Natural killer cell treated with Interleukin-12 subunit alpha and Interleukin-12 subunit beta and Interleukin-15 and Interleukin-18, amount 100 ng/mL, for 72 hours (primary cell): Measurements from ENCODE around the gene SLC22A15. TPM values are rescaled to one million over a fixed set of nuclear protein-coding genes. Genes with fewer than 3 reads are reported as not detected.
"Not testable (repeated sequence)": the region's sequence is repeated elsewhere in the genome, so short reads cannot be mapped to it uniquely, and the experiment has no call there.

Experiments used
- ATAC-seq, 2 donors: fragments of 150-1000 bp; cut with Tn5 transposase in 1 of 2; sonication (Bioruptor Pico), chemical (Tn5 transposase) in 1 of 2; 2 replicates each; pipeline ENCODE4 v1.10.0; 2021
- DNase-seq: peaks from one replicate; pipeline ENCODE4 v3.0.0; 2022; ENCODE audit warnings: low spot score
- H3K27ac Mint-ChIP-seq, 2 donors: 1 replicate in 1 of 2; 2 replicates in 1 of 2; pipeline ENCODE4 v1.8.0; 2022; ENCODE audit warnings: mixed read lengths in 2 of 2, mild to moderate bottlenecking in 1 of 2, moderate library complexity in 1 of 2
- H3K27me3 Mint-ChIP-seq, 2 donors: 1 replicate in 1 of 2; 2 replicates in 1 of 2; pipeline ENCODE4 v1.8.0; 2022; ENCODE audit warnings: mixed read lengths in 2 of 2
- H3K36me3 Mint-ChIP-seq: one replicate; pipeline ENCODE4 v1.8.0; 2022; ENCODE audit warnings: mixed read lengths
- H3K4me1 Mint-ChIP-seq, 2 donors: 1 replicate in 1 of 2; 2 replicates in 1 of 2; pipeline ENCODE4 v1.8.0; 2022; ENCODE audit warnings: low read depth in 2 of 2, mixed read lengths in 2 of 2, mild to moderate bottlenecking in 1 of 2
- H3K4me3 Mint-ChIP-seq: one replicate; pipeline ENCODE4 v1.8.0; 2022; ENCODE audit warnings: mixed read lengths
- H3K9me3 Mint-ChIP-seq: 2 replicates; pipeline ENCODE4 v1.8.0; 2022; ENCODE audit warnings: mixed read lengths
- total RNA-seq, 2 donors: library from RNA; stranded (reverse); gene quantifications; one replicate each; pipeline ENCODE4 v1.2.3, GENCODE V29; 2022

SLC22A15 gene
- total RNA-seq, 2 donors from 2014 or later: 5.0 to 5.6 TPM

DNA sequence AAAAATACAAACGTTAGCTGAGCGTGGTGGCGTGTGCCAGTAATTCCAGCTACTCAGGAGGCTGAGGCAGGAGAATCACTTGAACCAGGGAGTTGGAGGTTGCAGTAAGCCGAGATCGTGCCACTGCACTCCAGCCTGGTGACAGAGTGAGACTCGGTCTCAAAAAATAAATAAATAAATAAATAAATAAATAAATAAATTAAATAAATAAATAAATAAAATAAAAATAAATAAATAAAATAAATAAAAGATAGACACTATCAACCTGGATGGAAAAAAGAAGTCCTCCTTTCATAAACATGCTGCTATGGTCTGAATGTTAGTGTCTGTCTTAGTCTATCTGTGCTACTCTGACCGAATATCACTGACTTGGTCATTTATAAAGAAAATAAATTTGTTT lies 4.5 kb upstream of the SLC22A15 start:
- H3K9me3 Mint-ChIP-seq, H3K4me1 Mint-ChIP-seq, ATAC-seq, H3K27ac Mint-ChIP-seq, H3K4me3 Mint-ChIP-seq, H3K36me3 Mint-ChIP-seq, DNase-seq: not testable (repeated sequence)
- peaks cover 17 to 28% of the 10 kb centered on the region in 2 donors for H3K27me3 Mint-ChIP-seq

GRCh38 chr1:115973154-115973553 lies 3.2 kb upstream of the SLC22A15 start:
- ATAC-seq: no peak
- no peaks in the 10 kb centered on the region for H3K9me3 Mint-ChIP-seq
- DNase-seq: no peak
- peaks cover 11 to 16% of the 10 kb centered on the region in 2 donors for H3K4me1 Mint-ChIP-seq
- H3K36me3 Mint-ChIP-seq: no peaks in the 10 kb centered on the region
- no peak overlapping the region for H3K27ac Mint-ChIP-seq
- no peak overlapping the region for H3K4me3 Mint-ChIP-seq
- H3K27me3 Mint-ChIP-seq: peaks cover 10 to 26% of the 10 kb centered on the region in 2 donors

DNA sequence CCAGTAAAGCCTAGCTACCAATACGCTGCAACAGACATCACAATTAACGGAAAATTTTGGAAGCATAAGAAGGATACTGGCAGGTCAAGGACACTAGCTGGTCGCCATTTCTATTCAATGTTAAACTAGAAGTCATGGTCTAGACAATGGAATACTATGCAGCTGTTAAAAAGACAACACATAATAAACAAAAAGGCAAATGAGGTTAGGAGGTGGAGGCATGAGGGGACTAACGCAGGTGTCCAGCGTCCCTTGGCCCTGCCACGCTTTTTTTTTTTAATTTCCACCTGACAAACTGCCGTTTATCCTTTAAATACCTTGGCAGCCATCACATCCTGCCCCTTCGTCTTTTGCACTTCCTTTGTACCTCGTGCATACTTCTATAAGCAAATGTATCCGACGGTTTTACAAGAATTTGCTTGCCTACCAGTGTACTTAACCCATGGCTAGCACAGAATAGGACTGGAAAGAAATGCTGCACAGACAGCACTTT lies 698 bp upstream of the SLC22A15 start:
- ATAC-seq: no peak

DNA sequence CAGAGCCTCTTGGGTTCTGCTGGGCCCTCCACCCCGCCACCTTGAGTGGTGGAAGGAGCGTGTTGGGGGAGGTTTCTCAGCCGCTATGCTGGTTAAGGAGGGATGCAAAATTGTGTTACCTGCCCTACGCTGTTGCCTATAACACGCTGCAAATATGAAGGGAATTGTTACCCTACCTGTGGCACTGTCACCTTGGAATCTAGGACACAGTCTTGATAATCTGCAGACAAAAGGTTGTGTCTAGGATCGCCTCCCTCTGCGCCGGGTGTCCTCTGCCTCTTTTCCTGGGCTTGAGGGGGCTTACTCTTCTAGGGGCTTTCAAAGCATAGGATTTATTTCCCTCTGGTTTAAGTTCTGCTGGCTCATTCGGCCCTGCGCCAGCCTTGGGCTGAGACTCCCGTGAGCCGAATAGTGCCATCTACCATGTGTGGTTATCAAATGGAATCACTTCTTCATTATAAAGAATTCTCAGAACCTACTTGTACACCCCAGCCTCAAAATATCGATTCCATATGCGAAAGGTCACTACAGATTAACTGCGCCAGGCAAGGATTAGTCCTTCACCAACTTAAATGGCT lies 697 bp downstream of the SLC22A15 start:
- no peak for ATAC-seq
- H3K4me1 Mint-ChIP-seq: peaks cover 11 to 18% of the 10 kb centered on the region in 2 donors
- no peaks in the 10 kb centered on the region for H3K36me3 Mint-ChIP-seq
- H3K9me3 Mint-ChIP-seq: no peaks in the 10 kb centered on the region
- no peak for DNase-seq
- H3K4me3 Mint-ChIP-seq: peak overlapping the region; percentile 91
- no peaks in the 10 kb centered on the region for H3K27me3 Mint-ChIP-seq
- peak overlapping the region; percentile 70 to 86 for H3K27ac Mint-ChIP-seq

More for the DNA sequence above, 698 bp upstream of the SLC22A15 start:
- H3K4me3 Mint-ChIP-seq: peak overlapping the region; percentile 91
- no peak for DNase-seq
- H3K27me3 Mint-ChIP-seq: peaks cover 4 to 8% of the 10 kb centered on the region in 2 donors
- H3K9me3 Mint-ChIP-seq: no peaks in the 10 kb centered on the region
- peaks cover 11 to 18% of the 10 kb centered on the region in 2 donors for H3K4me1 Mint-ChIP-seq
- H3K36me3 Mint-ChIP-seq: no peaks in the 10 kb centered on the region
- H3K27ac Mint-ChIP-seq: peak overlapping the region; percentile 70 to 91

- Mint-ChIP-seq H3K4me1 (peaks cover 11 to 18% of the 10 kb centered on the region in 2 donors), H3K27me3 (no peaks in the 10 kb centered on the region), H3K4me3 (peak overlapping the region; percentile 91), H3K36me3 (no peaks in the 10 kb centered on the region), H3K27ac (peak overlapping the region; percentile 70 to 86), H3K9me3 (no peaks in the 10 kb centered on the region)
- ATAC-seq (no peak), DNase-seq (no peak)
These were observed 1.4 kb downstream of the SLC22A15 start for GRCh38 chr1:115977499-115978258.

DNA sequence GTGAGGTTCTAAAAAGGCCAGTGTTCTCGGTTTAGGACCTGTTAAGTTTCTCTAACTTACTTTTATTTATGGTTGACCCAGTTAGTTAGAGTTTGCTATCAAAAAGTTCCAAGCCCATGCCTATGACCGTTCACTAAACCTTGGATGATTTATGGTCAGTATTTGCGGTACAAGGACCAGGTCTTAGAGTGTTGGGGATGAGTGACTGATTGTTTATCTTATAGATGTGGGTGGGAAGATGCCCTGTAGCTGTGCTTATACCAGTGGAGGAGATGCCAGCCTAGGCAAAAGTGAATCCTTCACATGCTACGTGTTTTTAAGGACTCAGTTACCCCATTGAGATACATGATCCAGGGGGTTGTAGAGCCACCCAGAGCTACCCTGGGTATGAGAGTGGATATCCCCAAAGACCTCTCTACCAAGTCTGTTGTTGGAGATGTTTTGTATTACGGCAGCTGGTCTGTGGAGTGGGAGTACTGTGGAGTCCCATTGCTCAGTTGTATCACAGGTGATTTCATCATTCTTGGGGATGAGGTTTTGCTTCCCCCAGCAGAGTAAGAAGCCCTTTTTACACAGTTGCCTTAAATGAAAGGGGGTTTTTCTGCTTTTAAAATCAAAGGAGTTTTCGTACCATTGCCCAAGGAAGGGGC lies 2.1 kb downstream of the SLC22A15 start:
- Mint-ChIP-seq H3K36me3 (no peaks in the 10 kb centered on the region), H3K27me3 (no peaks in the 10 kb centered on the region), H3K27ac (peak overlapping the region; percentile 31 to 70), H3K4me3 (peak overlapping the region; percentile 12), H3K4me1 (peaks cover 11 to 18% of the 10 kb centered on the region in 2 donors), H3K9me3 (no peaks in the 10 kb centered on the region)
- ATAC-seq (no peak), DNase-seq (no peak)

GRCh38 chr1:115980156-115980555 lies 3.8 kb downstream of the SLC22A15 start:
- peaks cover 11 to 18% of the 10 kb centered on the region in 2 donors for H3K4me1 Mint-ChIP-seq
- H3K27ac Mint-ChIP-seq: no peak overlapping the region
- no peaks in the 10 kb centered on the region for H3K27me3 Mint-ChIP-seq
- no peak overlapping the region for H3K4me3 Mint-ChIP-seq
- ATAC-seq: no peak
- H3K9me3 Mint-ChIP-seq: no peaks in the 10 kb centered on the region
- no peak for DNase-seq
- H3K36me3 Mint-ChIP-seq: no peaks in the 10 kb centered on the region

DNA sequence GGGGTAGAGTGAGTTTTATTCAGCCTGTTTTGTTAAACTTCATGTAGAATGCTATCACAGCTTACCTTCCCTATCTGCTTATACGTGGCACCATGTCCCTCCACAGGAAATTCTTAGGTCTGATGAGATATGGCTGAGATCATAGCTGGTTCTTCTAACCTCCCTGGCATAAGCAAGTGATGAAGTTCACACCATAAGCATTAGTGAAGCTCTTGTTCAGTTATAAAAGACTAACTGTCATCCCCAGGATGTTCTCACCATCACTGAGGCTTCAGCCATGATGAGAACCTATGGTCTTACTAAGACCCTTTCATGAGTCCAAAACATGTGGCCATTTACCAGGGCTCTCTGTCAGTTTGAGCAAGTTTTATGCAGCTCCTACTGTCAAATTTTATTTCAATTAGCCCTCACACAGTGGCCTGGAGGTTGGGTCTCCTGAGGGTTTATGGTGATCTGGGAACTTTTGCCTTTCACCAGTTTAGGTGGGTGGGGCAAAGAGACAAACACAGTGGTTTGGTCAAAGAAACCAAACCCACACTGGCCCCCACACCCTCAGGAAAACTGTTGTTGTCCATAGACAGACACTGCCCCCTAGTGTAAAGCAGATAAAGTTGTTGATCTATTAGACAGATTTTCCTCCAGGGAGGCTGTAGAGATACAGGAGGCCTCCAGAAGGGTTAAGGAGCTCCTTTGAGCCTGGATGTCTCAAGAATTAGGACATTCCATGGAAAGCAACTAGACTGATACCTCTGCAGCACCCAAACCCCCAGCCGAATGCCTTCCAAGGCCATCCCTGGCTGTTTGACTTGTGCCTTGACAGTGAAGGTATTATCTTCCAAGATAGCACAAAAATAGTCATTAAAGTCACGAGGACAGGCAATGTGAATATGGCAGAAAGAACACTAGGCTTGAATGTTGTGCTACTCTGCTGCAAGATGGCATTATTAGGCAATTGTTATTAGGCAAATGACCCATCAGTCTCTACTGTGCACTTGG lies 5.0 kb downstream of the SLC22A15 start:
- no peak overlapping the region for H3K27ac Mint-ChIP-seq
- H3K4me3 Mint-ChIP-seq: no peak overlapping the region
- H3K36me3 Mint-ChIP-seq: no peaks in the 10 kb centered on the region
- no peak for DNase-seq
- no peaks in the 10 kb centered on the region for H3K27me3 Mint-ChIP-seq
- no peaks in the 10 kb centered on the region for H3K9me3 Mint-ChIP-seq
- peak; percentile 59 to 65 for ATAC-seq
- peaks cover 11 to 14% of the 10 kb centered on the region in 2 donors for H3K4me1 Mint-ChIP-seq

DNA sequence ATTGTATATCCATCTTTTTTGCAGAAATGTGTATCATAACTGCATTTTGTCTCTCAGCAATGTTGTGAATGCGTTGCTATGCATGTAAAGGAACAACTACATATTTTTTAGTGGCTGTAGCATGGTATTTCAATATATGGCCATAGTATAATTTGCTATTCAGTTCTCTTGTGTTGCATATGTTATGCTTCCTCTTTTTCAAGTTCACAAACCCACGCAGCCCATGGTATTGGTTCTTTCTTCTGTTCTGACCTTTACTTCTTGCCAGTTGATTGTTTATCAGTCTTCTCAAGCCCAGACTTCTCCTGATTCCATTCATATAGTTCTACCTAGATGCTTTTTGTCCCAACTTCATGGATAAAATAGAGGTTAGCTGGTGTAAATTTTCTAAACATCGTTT lies 6.1 kb downstream of the SLC22A15 start:
- H3K36me3 Mint-ChIP-seq: no peaks in the 10 kb centered on the region
- H3K9me3 Mint-ChIP-seq: no peaks in the 10 kb centered on the region
- H3K27me3 Mint-ChIP-seq: no peaks in the 10 kb centered on the region
- no peak for DNase-seq
- no peak overlapping the region for H3K27ac Mint-ChIP-seq
- peaks cover 6 to 11% of the 10 kb centered on the region in 2 donors for H3K4me1 Mint-ChIP-seq
- no peak overlapping the region for H3K4me3 Mint-ChIP-seq
- no peak for ATAC-seq

DNA sequence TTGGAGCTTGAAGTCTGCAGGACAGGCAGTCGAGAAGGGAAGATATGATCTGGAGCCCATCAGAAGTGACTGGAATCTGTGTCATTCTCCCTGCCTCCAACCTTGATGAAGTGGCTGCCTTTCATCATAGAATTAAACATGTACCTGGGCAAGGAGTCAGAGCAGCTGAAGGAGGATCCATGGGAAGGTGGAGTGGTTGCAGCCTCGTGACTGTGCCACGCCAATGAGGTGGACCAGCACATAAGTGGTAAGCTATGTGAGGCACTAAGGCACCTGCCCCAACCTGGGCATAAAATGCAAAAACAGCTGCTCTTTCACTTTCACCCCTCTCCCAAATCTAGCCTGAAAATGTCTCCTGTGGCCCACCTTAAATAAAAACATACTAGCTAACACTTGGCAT lies 7.3 kb downstream of the SLC22A15 start:
- Mint-ChIP-seq H3K27me3 (no peaks in the 10 kb centered on the region), H3K27ac (no peak overlapping the region), H3K4me1 (peaks cover 0 to 3% of the 10 kb centered on the region in 2 donors), H3K9me3 (no peaks in the 10 kb centered on the region), H3K4me3 (no peak overlapping the region), H3K36me3 (no peaks in the 10 kb centered on the region)
- ATAC-seq (no peak), DNase-seq (no peak)

DNA sequence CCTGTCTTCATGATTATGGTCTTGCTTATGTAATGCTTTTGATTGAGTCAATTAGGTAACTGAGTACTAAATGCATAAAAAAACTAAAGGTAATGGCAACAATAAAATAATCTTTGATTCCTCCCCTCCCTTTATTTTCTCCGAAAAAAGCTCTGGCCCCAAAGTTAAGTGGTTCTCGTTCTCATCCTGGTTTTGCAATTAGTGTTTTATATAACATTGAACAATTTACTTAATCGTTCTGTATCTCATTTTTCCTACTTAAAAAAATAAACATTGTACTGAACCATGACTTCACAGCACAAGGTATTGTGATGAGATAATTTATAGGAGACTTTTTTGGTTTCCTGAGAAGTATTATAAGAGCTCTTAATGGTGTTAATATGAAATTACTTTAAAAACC lies 11.3 kb downstream of the SLC22A15 start:
- Mint-ChIP-seq H3K27ac (no peak overlapping the region), H3K9me3 (no peaks in the 10 kb centered on the region), H3K27me3 (no peaks in the 10 kb centered on the region), H3K4me1 (peaks cover 0 to 6% of the 10 kb centered on the region in 2 donors), H3K4me3 (no peak overlapping the region), H3K36me3 (no peaks in the 10 kb centered on the region)
- DNase-seq: no peak
- ATAC-seq: no peak

- peaks cover 5 to 11% of the 10 kb centered on the region in 2 donors for H3K4me1 Mint-ChIP-seq
- H3K27ac Mint-ChIP-seq: no peak overlapping the region
- no peak overlapping the region for H3K4me3 Mint-ChIP-seq
- no peaks in the 10 kb centered on the region for H3K27me3 Mint-ChIP-seq
- H3K9me3 Mint-ChIP-seq: no peaks in the 10 kb centered on the region
- no peak for ATAC-seq
- DNase-seq: no peak
- no peaks in the 10 kb centered on the region for H3K36me3 Mint-ChIP-seq
These were observed 12.6 kb downstream of the SLC22A15 start for GRCh38 chr1:115988953-115989352.

DNA sequence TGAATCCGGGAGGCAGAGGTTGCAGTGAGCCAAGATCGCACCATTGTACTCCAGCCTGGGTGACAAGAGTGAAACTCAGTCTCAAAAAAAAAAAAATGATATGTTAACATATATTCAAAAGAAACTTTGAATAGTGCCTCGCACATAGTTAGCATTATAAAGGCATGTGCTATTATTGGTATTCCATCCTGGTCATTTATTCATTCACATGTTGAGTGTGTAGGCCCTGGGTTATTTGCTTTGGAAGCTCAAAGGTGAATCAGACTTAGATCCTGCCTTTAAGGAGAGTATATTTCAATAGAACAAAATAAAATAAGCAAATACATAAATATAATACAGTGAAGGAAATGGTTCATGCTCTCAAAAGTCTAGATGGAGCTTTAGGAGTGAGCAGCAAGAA lies 13.4 kb downstream of the SLC22A15 start:
- Mint-ChIP-seq H3K27ac (no peak overlapping the region), H3K9me3 (no peaks in the 10 kb centered on the region), H3K4me3 (no peak overlapping the region), H3K27me3 (no peaks in the 10 kb centered on the region), H3K36me3 (no peaks in the 10 kb centered on the region), H3K4me1 (peaks cover 5 to 14% of the 10 kb centered on the region in 2 donors)
- DNase-seq: no peak
- ATAC-seq: no peak
